HG02610 (cell line): Measurements from ENCODE around the gene TSPAN15.

ENCODE experiments used
- ATAC-seq: cut with Tn5 transposase; IDR thresholded peaks from one replicate; pipeline ENCODE4 v1.9.1; 2021; ENCODE audit warnings: mild to moderate bottlenecking, moderate library complexity; ENCODE audit not compliant: unreplicated experiment

Gene TSPAN15

GRCh38 chr10:69416695-69417094 lies 34.6 kb upstream of the TSPAN15 start, which contains the start of gene TACR2:
TACR2 (minus strand) TSS chr10:69416918; CDS start chr10:69416323, 595 bp downstream.
- ATAC-seq: no peak

- no peak for ATAC-seq
Measured at GRCh38 chr10:69417542-69417941, 33.7 kb upstream of the TSPAN15 start.

- ATAC-seq: no peak
Measured at GRCh38 chr10:69418052-69418752, 33.1 kb upstream of the TSPAN15 start.

GRCh38 chr10:69419096-69419743 lies 32.0 kb upstream of the TSPAN15 start:
- no peak for ATAC-seq

GRCh38 chr10:69419744-69420126 lies 31.5 kb upstream of the TSPAN15 start:
- ATAC-seq: no peak

- no peak for ATAC-seq
Measured at GRCh38 chr10:69421611-69422308, 29.5 kb upstream of the TSPAN15 start.

- ATAC-seq: no peak
Measured at GRCh38 chr10:69422676-69423075, 28.6 kb upstream of the TSPAN15 start.

- ATAC-seq: no peak
Measured at GRCh38 chr10:69425041-69425440, 26.2 kb upstream of the TSPAN15 start.

GRCh38 chr10:69425511-69426298 lies 25.6 kb upstream of the TSPAN15 start:
- ATAC-seq: no peak

GRCh38 chr10:69426376-69426727 lies 24.9 kb upstream of the TSPAN15 start:
- ATAC-seq: no peak

GRCh38 chr10:69428165-69428564 lies 23.1 kb upstream of the TSPAN15 start:
- ATAC-seq: no peak

- ATAC-seq: no peak
Measured at GRCh38 chr10:69434169-69434568, 17.1 kb upstream of the TSPAN15 start.

- no peak for ATAC-seq
Measured at GRCh38 chr10:69434926-69435325, 16.3 kb upstream of the TSPAN15 start.

GRCh38 chr10:69435966-69436520 lies 15.2 kb upstream of the TSPAN15 start:
- ATAC-seq: no peak

GRCh38 chr10:69437321-69438259 lies 13.7 kb upstream of the TSPAN15 start:
- no peak for ATAC-seq

- no peak for ATAC-seq
Measured at GRCh38 chr10:69438536-69439349, 12.5 kb upstream of the TSPAN15 start.

GRCh38 chr10:69439350-69439739 lies 11.9 kb upstream of the TSPAN15 start:
- ATAC-seq: no peak

GRCh38 chr10:69439813-69440506 lies 11.3 kb upstream of the TSPAN15 start:
- no peak for ATAC-seq
